Measurements from ENCODE around the gene GALNT6.

The GALNT6 gene

DNA sequence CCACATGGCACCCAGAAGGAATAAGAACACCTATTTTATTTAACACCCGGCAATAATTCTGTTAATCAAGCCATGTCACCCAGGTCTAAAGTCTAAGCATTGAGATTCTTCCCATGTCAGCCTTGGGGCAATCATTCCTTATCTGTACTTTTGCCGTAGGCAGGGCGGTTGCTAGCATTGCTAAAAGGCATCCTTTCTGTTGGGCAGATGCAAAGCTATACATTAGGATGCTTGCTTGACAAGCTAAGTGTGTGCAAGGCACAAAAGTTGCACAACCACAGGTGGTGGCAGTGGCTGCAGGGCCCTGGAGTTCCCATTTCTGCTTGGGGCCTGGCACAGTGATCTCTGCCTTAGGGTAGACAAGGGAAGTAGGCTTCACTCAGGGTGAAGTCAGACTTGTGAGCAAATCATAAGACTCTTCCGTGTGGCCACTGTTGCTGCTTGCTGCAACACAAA is 12.5 kb upstream of the GALNT6 start:
- no peak for DNase-seq

DNA sequence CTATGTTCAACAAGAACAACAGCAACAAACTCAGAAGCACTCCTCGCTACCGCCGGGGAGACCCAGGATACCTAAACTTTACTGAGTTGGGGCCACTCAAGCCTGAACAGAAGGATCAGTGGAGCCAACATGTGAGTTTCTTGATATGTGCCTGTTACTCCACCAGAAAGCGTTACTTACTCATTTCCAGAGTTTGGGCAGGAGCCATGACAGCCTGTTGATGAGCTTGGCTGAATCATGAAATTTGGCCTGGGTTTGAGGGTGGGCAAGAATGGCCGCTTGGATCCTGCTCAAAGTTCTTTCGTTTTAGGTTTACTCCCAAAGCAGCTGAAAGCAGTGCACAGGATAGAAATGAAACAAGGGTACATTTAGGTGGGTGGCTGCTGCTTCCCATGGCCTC is 12.0 kb upstream of the GALNT6 start:
- DNase-seq, result no peak

DNA sequence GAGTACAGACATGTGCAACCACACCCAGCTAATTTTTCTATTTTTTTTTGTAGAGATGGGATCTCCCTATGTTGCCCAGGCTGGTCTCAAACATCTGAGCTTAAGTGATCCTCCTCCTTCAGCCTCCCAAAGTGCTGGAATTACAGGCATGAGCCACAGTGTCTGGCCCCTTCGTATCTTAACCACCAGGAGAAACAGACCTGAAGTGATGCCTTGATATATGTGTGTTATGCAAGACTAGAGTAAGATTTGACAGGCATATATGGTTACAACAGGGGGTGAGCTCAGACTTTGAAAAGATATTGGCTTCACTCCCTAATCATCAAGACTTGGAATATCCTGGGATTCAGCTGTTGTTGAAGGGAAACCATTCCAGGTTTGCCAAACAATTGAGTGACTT is 10.7 kb upstream of the GALNT6 start:
- no peak for DNase-seq

GRCh38 chr12:51401486-51401885 is 10.3 kb upstream of the GALNT6 start:
- no peak for DNase-seq

- DNase-seq, result no peak
Observed at GRCh38 chr12:51401020-51401419, 9.8 kb upstream of the GALNT6 start.

DNA sequence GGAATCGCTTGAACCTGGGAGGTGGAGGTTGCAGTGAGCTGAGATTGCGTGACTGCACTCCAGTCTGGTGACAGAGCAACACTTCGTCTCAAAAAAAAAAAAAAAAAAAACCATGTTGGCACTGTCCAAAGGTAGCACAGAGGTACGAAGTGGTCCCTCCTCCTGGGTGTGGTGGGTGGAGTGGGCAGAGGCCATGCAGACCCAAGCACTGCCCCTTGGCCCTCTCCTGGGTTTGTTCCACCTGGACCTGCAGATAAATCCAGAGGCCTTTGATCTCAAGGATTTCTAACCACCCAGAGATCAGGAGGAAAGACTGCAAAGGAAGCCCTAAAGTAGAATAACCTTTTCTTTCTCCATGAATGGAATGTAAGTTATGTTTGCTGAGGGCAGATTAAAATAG is 8.7 kb upstream of the GALNT6 start:
- DNase-seq, result no peak

- DNase-seq, result no peak
Observed at GRCh38 chr12:51397670-51398069, 6.5 kb upstream of the GALNT6 start.

DNA sequence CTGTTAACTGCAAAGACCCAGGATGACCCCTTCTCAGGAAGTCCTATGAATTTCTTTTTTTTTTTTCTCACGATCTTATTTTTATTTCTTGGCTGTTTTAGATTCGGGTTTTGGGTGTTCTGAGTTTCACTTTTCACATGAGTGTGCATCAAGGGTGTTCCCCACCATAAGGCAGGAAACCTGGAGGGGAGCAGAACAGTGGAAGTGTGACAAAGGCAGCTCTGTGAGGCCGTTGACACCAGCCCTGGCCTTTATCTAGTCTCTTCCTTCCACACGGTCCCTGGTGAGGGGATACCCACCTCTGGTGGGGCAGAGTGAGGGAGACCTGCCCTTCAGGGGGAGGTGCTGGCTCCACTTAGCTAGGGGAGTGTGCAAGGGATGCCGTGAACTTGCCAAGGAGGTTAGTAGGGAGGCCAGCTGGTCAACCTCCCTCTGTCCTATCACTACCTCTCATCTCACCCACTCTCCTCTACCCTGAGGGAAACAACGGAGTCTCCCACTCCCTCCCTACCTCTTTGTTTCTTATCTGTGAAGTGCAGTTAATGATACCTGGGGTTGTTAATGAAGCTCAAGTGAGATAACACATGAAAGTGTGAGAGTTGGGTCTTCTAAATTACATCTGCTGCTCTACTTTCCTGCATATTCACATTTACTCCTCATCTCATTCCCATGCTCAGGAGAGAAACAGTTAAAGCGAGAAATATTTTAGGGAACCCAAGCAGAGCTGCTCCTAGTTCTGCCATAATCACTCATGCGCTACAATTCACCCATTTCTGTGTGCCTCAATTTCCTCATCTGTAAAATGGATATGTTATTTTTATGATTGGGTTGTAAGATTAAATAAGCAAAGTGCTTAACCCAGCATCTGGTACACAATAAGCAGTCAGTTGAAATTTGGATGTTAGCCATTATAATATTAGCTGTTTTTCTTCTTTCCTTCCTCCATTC is 4.4 kb upstream of the GALNT6 start:
- DNase-seq, result no peak

DNA sequence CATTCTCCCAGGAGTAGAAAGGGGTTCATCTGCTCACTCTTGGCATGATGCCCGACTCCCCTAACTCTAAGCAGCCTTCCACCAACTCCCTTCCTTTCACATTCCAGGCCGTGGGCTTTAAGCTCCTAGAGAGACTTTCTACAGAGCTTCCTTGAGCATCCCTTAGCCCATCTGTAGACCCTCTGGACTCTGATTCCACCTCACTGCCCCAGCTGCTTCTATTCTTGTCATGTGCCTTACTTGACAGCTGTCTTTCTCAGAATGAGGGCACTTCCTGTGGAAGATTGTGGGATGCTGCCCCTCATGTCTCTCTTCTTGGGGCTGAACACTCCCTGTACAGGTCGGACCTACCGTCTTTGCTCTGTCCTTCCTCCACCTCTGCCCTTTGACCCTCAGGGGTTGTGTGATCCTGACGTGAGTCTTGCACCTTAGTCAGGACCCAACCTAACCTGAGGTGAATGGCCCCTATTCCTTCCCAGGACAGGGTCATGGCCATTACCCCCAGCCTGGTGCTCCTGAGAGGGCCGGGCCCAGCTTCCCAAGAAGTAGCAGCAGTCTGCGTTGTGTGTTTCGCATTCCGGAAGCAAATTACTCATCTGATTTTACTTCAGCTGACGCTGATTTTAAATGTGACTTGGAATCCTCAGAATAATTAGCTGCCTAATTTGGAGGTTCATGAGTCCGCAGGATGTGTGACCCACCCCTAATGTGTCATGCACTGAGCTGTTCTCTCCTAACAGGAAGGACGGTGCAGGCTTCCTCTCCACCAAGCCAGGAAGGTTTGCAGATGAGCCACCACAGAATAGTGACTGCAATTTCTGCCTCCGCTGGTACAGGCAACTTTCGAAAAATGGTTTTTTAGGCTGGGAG is 2.7 kb upstream of the GALNT6 start:
- no peak for DNase-seq

DNA sequence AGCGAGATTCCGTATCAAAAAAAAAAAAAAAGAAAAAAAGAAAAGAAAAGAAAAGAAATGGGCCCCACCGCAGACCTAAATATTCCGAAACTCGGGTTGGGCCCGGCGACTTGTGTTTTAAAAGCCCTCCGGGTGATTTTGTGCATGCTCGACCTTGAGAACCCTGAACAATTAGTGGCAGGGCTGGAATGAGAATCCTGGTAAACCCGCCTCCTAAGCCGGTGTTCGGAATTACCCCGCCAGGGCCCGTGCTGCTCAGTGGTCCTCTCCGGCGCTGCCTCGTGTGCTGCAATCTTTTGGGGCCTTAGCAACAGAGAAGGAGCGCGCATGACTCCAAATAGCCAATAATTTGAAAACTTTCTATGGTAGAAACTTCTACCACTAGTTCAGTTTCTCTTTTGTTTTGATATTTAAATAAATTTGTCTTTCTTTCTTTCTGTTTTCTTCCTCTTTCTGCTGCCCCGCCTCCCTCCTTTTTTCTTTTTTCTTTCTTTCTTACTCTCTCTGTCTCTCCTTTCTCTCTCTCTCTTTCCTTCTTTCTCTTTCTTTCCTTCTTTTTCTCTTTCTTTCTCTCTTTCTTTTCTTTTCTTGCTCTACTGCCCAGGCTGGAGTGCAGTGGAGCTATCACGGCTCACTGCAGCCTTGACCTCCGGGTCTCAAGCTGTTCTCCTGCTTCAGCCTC is 1.5 kb upstream of the GALNT6 start:
- DNase-seq, result no peak

- no peak for DNase-seq
Observed at GRCh38 chr12:51390891-51391282, 319 bp downstream of the GALNT6 start.

DNA sequence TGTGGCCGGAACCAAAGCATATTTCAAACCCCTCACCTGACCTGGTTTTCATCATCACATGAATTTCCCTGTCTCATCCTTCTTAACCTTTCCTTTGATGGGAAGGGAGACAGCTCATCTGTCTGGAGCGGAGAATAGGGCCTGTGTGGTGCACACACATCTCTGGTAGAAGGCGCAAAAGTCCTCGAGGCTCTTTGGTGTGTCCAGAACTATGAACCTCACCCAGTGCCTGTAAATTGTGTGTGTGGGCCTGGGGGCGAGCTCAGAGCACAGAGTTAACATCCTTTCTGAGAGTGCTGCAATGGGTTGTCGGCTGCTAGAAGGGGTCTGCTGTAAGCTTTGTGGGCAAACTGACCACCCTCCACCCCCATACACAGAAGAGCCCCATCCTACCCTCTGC is 749 bp downstream of the GALNT6 start:
- no peak for DNase-seq

DNA sequence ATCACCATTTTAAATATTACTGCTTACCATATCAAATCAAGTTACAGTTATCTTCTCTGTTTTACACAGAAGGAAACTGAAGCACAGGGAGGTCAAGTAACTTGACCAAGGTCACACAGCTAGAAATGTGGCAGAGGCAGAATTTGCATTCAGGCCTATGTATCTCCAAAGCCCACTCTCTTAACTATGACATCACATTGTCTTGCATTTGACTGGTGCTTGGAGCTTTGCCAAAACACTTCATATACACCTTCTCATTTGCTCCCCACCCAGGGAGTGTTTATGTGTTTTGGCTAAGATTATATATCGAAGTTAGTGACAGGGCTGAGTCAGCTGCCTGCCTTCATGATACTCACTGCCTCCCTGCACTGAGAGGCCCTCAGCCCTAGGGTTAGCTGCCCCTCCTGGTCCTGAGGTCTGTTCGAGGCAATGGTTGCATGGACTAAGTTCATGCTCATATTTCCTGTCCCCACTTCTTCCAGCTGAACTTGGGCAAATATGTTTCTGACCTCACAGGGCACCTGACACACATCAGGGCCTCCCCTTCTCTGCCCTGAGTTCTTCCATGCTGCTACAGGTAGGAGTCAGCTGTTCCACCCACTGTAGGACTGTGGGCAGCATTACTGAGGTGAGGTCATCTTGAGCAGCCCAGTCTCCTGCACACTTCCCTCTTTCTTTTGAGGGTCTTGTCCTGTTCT is 1.8 kb downstream of the GALNT6 start:
- no peak for DNase-seq

DNA sequence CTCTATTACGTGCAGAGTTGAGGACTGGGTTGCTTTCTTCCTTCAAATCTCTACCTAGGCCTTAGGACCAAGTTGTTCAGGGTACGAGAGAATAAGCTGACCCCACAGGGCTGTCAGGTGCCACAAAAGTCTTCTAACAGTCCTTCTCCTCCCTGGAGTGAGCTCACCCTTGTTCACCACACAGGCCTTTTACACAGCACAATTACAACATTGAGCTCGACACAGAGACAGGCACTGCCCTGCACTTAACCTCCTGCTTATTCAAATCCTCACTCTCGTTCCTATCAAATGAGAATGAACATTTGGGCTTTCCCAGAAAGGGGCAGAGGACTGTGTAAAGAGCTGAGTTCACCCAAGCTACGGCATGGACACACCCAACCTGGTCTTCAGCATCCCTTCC is 2.4 kb downstream of the GALNT6 start:
- no peak for DNase-seq

DNA sequence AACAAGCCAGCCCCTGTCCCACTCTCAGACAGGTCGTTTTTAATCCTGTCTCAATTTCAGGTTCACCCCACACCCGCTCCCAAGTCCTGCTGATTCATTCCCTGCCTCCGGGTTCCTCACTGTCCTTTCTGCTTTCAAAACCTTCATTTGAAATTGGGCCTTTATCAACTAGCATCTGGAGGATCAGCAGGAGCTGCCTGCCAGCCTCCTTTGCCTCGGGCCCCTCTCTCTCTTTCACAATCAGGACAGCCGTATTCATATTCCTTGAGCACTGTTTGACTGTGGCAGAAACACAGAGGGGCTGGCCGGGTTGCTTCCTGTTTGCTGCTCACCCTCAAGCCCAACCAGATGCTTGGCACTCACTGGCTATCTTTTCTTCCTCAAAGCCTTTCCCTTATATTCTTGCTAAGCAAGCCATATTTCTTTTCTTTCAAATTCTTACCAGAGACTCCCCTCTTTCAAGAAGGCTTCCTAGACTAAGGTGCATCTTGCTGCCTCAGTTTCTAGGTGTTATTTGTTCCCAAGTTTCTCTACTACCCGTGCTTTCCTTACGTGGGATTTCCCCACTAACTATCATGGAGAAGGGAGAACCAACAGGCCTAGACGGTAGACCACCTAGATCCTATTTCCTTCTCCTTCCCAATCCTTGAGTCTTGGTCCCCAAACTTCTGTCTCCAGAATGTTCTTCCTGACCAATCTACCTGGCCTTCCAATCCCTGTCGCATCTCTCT is 3.0 kb downstream of the GALNT6 start:
- DNase-seq, result no peak

GRCh38 chr12:51386351-51386750 is 4.9 kb downstream of the GALNT6 start:
- no peak for DNase-seq

GRCh38 chr12:51383269-51383905 is 7.8 kb downstream of the GALNT6 start:
- no peak for DNase-seq

DNA sequence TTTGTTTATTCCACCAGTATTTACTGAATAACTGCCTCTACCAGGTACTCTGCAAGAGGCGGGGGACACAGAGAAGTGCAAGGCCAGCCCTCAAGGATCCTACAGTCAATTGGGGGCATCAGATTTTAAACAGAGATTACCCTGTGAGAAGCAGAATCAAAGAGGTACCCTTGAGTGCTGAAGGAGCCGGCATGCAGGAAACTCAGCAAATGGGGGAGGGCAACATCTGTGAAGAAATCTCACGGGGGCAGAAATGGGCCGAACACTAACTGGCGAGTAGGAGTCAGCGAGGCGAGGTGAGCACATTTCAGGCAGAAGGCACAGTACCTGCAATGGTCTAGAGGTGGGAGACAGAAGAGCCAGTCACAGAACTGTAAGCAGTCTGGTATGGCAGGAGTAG is 9.0 kb downstream of the GALNT6 start:
- DNase-seq, result no peak

- DNase-seq, result no peak
Observed at GRCh38 chr12:51381226-51382079, 9.8 kb downstream of the GALNT6 start.

- DNase-seq, result no peak
Observed at GRCh38 chr12:51379571-51379970, 11.6 kb downstream of the GALNT6 start.

Data from NCI-H1105 (cell line).